HG02840 (cell line): Measurements from ENCODE around the gene ACSM5.

Experiments
- ATAC-seq: cut with Tn5 transposase; IDR thresholded peaks from one replicate; pipeline ENCODE4 v1.9.1; 2021; ENCODE audit warnings: mild to moderate bottlenecking, moderate library complexity, moderate number of reproducible peaks; ENCODE audit not compliant: unreplicated experiment, low FRiP score

The ACSM5 gene, protein sequence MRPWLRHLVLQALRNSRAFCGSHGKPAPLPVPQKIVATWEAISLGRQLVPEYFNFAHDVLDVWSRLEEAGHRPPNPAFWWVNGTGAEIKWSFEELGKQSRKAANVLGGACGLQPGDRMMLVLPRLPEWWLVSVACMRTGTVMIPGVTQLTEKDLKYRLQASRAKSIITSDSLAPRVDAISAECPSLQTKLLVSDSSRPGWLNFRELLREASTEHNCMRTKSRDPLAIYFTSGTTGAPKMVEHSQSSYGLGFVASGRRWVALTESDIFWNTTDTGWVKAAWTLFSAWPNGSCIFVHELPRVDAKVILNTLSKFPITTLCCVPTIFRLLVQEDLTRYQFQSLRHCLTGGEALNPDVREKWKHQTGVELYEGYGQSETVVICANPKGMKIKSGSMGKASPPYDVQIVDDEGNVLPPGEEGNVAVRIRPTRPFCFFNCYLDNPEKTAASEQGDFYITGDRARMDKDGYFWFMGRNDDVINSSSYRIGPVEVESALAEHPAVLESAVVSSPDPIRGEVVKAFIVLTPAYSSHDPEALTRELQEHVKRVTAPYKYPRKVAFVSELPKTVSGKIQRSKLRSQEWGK

GRCh38 chr16:20409398-20410120, at the start of gene ACSM5:
Gene ACSM5, plus strand, starts transcription at chr16:20409534. Its CDS starts 1,951 bp downstream, at chr16:20411485.
- no peak for ATAC-seq

GRCh38 chr16:20359997-20360396, 49.3 kb upstream of the ACSM5 start:
- ATAC-seq, result no peak

DNA sequence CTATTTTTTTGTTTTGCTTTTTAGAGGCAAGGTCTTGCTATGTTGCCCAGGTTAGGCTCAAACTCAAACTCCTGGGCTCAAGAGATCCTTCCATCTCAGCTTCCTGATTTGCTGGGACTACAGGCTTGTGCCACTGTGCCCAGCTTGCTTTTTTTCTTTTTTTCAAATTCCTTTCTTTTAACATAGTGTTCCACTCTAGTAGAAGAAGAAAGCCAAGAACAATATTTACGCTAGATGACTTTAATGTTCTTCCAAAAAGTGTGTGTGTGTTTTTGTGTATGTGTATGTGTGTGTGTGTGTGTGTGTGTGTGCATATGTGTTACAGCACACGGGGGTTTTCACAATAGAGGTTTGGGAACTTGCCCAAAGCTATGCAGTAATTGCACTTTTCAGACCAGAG, 46.1 kb upstream of the ACSM5 start:
- ATAC-seq, result no peak

- no peak for ATAC-seq
Observed at GRCh38 chr16:20364051-20364450, 45.3 kb upstream of the ACSM5 start.

DNA sequence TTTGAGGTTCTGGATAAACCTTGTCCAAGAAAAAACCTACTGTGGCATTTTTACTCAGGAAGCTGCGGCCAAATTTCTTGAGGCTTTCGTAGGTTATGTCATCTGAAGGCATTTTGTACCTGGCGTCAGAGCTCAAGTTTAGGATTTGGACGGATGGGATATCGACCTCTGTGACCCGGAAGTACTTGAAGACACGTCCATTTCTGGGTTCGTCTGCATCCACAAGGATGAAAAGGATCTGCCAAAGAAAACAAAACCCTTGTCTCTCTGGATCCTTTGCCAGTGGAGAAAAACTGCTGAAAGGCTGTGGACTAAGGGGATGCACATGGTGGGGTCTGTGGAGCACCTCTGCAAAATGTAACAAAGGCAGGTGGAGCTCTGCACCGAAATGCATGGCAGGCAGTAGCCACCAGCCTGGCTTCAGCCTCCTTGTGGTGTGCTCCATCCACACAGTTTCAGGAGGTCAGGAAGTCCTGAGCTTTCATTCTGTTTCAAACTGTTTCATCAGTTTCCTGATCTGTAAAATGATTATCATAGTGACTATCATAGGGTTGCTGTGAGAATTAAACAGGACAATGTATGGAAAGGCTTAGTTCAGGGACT, 39.8 kb upstream of the ACSM5 start:
- ATAC-seq, result no peak

- no peak for ATAC-seq
Observed at GRCh38 chr16:20372701-20373100, 36.6 kb upstream of the ACSM5 start.

DNA sequence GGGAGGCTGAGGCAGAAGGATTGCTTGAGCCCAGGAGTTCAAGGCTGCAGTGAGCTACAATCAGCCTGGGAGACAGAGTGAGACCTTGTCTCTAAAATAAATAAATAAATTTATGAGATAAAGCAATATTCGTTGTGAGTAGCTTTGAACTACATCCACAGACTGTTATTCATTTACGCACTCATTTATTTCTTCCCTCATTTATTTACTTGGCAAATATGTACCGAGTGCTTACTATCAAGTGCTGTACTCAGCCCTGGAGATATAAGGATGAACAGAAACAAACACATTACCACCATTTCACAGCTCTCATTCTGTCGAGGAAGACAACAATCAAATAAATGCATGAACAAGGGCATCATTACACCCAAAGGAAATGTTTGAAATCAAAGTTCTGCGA, 32.2 kb upstream of the ACSM5 start:
- no peak for ATAC-seq

DNA sequence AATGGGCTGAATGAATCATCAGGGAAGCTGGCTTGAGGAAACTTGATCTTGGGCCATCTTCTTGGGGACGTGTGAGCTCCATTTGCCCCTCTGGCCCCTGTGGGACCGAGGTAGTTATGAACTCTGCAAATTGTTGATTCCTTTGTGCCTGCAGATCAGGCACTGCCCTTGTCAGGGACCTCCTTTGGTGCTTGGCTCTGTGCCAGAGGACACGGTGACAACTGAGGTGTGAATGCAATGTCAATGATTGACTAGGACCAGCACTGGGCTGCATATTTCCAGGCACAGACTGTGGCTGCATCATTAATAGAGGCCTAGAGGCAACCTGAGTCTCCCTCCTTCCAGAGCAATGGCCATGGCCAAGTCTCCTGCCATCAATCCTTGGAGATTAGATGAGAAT, 28.6 kb upstream of the ACSM5 start:
- no peak for ATAC-seq

DNA sequence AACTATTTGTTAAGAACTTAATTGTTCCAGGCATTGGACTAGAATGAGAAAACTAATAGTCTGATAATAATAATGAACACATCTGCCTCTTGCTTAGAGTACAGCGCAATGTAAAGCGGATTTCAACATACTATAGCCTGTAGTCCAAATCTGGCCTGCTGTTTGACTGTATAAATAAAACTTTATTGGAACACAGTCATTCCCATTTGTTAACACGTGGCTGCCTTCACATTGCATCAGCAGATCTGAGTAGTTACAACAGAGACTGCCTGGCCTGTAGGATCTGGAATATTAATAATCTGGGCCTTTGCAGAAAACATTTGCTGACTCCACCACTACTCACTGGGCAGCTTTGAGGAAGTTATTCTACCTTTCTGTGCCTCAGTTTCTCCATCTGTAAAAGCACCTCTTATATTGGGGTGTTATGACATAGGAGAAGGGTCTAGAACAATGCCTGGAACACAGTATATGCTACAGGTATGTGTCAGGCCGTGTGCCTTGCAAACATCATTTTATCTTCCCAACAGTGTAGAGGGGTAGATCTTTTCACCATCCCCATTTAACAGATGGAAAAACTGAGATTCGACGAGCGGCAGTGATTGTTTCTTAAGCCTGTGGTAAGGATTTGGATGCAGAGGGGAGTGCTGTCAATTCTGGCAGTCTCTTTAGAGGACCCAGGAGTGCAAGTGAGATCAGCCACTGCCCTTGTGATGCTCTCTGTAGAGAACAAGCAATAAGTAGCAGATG, 27.0 kb upstream of the ACSM5 start:
- no peak for ATAC-seq

GRCh38 chr16:20383106-20384029, 26.0 kb upstream of the ACSM5 start:
- no peak for ATAC-seq

DNA sequence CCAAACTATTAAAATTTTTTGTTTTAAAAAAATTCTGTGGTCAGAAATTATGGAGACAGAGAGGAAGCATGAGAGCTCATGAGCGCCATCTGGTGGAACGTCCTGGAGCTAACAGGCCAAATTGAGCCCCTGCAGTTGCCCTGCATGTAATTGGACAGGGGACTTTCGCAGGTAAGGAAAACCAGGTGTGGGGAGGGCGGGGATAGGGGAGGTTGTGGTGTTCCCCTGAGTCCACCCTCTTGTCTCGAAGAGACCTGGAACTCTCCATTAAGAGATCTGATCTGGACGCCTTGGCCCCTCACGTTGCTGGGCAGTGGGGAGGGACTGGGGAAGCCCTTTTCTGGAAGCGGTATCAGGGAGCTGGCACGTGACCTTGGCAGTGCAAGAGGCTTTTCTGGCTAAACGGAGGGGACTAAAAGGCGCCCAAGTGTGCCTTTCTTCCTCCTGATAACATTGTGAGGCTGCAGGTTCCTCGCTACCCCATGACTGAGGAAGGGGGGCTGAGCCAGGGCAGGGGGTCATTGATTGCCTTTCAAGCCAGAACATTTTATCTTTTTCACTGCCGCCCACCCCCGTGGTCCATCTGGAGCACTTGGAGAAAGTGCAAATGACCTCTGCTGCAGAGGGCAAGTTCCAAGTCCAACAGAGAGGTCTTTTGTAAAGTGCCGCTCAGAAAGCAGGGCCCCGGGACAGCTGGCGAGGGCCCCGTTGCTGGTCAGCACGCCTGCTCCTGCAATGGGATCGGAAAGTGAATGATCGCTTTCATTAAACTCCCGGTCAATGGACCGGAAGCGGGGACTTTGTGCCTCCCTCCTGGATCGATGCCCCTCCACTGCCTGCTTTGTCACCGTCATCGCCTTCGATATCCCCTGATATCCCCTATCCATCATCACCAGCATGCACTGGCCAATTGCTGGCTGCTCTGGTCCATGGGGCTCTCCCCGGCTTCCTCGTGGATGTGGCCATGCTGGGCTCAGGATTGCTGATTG, 23.2 kb upstream of the ACSM5 start:
- ATAC-seq, result no peak

- no peak for ATAC-seq
Observed at GRCh38 chr16:20387978-20388377, 21.4 kb upstream of the ACSM5 start.

GRCh38 chr16:20388854-20389253, 20.5 kb upstream of the ACSM5 start:
- ATAC-seq, result no peak

GRCh38 chr16:20391045-20391444, 18.3 kb upstream of the ACSM5 start:
- no peak for ATAC-seq

DNA sequence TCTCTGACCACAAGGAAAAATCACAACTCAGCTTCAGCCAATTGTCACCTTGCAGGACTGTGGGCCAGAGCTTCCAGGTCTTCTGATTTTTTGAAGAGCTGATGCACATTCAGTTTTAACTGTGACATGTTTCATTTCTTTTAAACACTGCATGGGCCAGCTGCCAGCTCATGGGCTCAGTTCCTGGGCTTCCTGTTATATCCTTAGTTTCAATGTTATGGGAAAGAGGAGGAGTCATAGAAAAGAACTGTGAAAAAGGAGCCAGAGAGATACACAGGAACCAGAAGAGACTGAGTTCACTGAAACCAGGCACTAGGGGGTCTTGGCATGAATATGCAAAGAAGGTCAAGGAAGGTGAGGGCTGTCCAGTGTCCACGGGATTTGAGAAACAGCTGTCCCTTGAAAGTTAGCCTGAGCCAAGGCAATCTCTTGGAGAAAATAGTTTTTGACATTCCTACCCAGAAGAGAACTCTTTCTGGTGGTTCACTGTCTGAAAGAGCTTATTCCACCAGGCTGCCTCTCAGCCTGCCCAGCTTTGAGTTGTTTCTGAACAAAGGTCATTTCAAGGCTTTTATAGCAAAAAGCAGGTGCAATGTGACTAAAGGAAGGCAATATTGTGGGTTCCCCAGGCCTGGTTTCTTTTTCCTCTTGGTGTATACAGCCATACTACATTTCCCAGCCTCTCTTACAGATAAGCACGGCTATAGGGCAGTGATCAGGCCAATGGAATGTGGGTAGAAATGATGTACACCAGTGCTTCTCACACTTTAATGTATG, 15.3 kb upstream of the ACSM5 start:
- ATAC-seq, result no peak

DNA sequence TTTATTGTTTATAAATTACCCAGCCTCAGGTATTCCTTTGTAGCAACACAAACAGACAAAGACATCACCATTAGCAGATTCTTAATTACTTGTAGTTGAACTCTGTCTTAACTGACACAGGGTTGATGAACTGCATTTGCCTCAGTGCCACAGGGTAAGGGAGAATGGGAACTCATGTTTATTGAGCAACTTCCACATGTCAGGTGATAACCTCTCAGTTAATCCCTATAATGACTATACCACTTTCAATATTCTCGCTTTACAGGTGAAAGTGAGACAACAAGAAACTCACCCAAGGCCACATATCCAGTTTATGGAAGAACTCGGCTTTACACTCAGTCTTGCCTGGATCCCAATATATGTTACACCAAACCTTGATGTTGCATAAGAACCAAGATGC, 13.4 kb upstream of the ACSM5 start:
- ATAC-seq, result no peak

DNA sequence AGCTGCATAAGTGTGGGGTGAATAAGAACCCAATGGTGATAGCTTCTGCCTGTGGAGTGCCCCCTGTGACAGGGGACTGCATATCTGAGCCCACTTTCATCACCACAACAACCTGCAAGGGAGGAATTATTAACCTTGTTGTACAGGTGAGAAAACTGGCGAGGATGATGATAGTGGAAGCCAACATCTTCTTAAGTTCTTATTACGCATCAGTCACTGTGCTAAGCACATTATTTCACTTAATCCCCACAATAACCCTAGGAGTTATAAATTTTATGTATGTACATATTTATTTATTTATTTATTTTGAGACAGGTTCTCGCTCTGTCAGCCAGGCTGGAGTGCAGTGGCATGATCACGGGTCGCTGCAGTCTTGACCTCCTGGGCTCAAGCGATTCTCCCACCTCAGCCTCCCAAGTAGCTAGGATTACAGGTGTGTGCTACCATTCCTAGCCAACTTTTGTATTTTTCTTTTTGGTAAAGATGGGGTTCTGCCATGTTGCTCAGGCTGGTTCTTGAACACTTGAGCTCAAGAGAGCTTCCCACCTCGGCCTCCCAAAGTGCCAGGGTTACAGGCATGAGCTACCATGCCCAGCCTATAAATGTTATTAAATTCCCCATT, 12.4 kb upstream of the ACSM5 start:
- no peak for ATAC-seq
